ENCODE measurements around the gene SLC28A3.

DNA sequence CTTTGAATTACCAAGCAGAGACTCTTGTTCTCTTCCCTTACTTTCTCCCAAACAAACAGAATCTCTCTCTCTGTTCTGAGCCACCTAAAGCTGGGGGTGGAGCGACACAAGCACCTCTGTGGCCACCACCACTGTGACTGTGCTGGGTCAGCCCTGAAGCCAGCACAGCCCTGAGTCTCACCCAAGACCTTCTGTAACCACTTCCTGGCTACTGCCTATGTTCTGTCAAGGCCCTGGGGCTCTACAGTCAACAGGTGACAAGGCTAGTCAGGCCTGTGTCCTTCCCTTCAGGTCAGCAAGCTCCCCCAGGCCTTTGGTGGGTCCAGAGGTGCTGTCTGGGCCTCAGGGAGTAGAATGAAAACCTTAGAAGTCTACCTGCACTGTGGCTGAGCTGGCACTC is 26.1 kb upstream of the SLC28A3 start:
- no peak for TF ChIP-seq CTCF (conservative IDR thresholded peaks at IDR 0.05; ENCODE audit: low read depth, low read length)
- TF ChIP-seq EZH2 (IDR thresholded peaks at IDR 0.05; ENCODE audit: low read length, unreplicated experiment) = no peak
- no peak for TF ChIP-seq EZH2phosphoT487 (IDR thresholded peaks at IDR 0.05; ENCODE audit: borderline replicate concordance, low read length)
